ENCODE results near the gene CR1L. TPM values are rescaled to one million over a fixed set of nuclear protein-coding genes. Genes with fewer than 3 reads are reported as not detected.

The CR1L gene
- total RNA-seq, 1 experiment from 2014 or later: 13.7 TPM

DNA sequence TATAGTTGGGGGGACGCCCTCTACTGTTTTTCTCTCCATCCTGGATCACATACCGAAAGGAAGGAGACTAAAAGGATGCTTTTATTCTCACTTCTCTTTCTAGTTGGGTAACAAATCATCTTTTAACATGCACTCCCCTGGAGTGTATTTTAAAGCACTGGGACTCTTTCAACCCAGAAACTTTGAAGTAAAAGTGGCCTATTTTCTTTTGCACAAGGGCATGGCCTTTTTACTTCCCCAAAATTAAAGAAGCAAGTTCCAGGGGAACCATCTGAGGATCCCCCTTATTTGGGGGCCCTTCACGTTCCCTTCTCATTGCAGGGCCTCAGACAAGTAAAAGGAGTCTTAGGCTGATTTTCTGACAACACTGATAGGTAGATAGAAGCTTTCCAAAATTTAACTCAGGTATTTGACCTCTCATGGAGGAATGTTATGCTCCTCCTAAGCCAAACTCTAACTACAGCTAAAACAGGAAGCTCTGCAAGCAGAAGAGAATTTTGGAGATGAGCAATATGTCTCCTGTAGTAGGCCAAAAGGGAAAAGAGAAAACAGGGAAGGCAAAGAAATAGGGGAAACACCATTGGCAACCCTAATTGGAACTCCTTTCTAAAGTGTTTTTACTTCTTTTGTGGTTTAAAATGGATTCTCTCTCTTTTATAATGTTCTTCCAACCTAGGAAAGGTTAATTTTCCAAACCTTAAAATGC is 98.1 kb downstream of the CR1L start:
- ATAC-seq (no peak), DNase-seq (ENCODE audit: low spot score) (no peak)
- POLR2A ChIA-PET: no interaction called here
- CTCF ChIA-PET: no interaction called here
- Mint-ChIP-seq H3K27ac (no peak overlapping the region), H3K36me3 (peaks cover 17% of the 10 kb centered on the region), H3K9me3 (peaks cover 23% of the 10 kb centered on the region), H3K4me1 (peaks cover 35% of the 10 kb centered on the region), H3K4me3 (no peak overlapping the region), H3K27me3 (ENCODE audit: low read depth) (peaks cover 6% of the 10 kb centered on the region)
- TF ChIP-seq, protein P1, sequence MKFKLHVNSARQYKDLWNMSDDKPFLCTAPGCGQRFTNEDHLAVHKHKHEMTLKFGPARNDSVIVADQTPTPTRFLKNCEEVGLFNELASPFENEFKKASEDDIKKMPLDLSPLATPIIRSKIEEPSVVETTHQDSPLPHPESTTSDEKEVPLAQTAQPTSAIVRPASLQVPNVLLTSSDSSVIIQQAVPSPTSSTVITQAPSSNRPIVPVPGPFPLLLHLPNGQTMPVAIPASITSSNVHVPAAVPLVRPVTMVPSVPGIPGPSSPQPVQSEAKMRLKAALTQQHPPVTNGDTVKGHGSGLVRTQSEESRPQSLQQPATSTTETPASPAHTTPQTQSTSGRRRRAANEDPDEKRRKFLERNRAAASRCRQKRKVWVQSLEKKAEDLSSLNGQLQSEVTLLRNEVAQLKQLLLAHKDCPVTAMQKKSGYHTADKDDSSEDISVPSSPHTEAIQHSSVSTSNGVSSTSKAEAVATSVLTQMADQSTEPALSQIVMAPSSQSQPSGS (CRISPR knock-in tag; IDR thresholded peaks at IDR 0.05; ENCODE audit: borderline replicate concordance, low read depth): no peak
- TF ChIP-seq, protein P2, sequence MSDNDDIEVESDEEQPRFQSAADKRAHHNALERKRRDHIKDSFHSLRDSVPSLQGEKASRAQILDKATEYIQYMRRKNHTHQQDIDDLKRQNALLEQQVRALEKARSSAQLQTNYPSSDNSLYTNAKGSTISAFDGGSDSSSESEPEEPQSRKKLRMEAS (CRISPR knock-in tag; IDR thresholded peaks at IDR 0.05): no peak
- TF ChIP-seq, protein P3, sequence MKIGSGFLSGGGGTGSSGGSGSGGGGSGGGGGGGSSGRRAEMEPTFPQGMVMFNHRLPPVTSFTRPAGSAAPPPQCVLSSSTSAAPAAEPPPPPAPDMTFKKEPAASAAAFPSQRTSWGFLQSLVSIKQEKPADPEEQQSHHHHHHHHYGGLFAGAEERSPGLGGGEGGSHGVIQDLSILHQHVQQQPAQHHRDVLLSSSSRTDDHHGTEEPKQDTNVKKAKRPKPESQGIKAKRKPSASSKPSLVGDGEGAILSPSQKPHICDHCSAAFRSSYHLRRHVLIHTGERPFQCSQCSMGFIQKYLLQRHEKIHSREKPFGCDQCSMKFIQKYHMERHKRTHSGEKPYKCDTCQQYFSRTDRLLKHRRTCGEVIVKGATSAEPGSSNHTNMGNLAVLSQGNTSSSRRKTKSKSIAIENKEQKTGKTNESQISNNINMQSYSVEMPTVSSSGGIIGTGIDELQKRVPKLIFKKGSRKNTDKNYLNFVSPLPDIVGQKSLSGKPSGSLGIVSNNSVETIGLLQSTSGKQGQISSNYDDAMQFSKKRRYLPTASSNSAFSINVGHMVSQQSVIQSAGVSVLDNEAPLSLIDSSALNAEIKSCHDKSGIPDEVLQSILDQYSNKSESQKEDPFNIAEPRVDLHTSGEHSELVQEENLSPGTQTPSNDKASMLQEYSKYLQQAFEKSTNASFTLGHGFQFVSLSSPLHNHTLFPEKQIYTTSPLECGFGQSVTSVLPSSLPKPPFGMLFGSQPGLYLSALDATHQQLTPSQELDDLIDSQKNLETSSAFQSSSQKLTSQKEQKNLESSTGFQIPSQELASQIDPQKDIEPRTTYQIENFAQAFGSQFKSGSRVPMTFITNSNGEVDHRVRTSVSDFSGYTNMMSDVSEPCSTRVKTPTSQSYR (CRISPR knock-in tag; IDR thresholded peaks at IDR 0.05): no peak
- TF ChIP-seq, protein P4, sequence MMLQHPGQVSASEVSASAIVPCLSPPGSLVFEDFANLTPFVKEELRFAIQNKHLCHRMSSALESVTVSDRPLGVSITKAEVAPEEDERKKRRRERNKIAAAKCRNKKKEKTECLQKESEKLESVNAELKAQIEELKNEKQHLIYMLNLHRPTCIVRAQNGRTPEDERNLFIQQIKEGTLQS (CRISPR knock-in tag; conservative IDR thresholded peaks at IDR 0.05): no peak
- no peak for TF ChIP-seq CBFB (CRISPR knock-in tag; IDR thresholded peaks at IDR 0.05; ENCODE audit: low read depth)
- TF ChIP-seq NFYB (CRISPR knock-in tag; conservative IDR thresholded peaks at IDR 0.05; ENCODE audit: low read depth): no peak
- TF ChIP-seq, protein P5, sequence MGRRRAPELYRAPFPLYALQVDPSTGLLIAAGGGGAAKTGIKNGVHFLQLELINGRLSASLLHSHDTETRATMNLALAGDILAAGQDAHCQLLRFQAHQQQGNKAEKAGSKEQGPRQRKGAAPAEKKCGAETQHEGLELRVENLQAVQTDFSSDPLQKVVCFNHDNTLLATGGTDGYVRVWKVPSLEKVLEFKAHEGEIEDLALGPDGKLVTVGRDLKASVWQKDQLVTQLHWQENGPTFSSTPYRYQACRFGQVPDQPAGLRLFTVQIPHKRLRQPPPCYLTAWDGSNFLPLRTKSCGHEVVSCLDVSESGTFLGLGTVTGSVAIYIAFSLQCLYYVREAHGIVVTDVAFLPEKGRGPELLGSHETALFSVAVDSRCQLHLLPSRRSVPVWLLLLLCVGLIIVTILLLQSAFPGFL (CRISPR knock-in tag; IDR thresholded peaks at IDR 0.05; ENCODE audit: borderline replicate concordance): no peak
- no peak for TF ChIP-seq PRRX2 (CRISPR knock-in tag; IDR thresholded peaks at IDR 0.05)
- TF ChIP-seq ZNF416 (CRISPR knock-in tag; IDR thresholded peaks at IDR 0.05): no peak
- no peak for TF ChIP-seq KAT7 (CRISPR knock-in tag; IDR thresholded peaks at IDR 0.05; ENCODE audit: borderline replicate concordance)
- TF ChIP-seq GRHL2 (CRISPR knock-in tag; IDR thresholded peaks at IDR 0.05; ENCODE audit: insufficient replicate concordance, severe bottlenecking): no peak
- TF ChIP-seq, protein P6, sequence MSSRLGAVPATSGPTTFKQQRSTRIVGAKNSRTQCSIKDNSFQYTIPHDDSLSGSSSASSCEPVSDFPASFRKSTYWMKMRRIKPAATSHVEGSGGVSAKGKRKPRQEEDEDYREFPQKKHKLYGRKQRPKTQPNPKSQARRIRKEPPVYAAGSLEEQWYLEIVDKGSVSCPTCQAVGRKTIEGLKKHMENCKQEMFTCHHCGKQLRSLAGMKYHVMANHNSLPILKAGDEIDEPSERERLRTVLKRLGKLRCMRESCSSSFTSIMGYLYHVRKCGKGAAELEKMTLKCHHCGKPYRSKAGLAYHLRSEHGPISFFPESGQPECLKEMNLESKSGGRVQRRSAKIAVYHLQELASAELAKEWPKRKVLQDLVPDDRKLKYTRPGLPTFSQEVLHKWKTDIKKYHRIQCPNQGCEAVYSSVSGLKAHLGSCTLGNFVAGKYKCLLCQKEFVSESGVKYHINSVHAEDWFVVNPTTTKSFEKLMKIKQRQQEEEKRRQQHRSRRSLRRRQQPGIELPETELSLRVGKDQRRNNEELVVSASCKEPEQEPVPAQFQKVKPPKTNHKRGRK (CRISPR knock-in tag; IDR thresholded peaks at IDR 0.05; ENCODE audit: borderline replicate concordance): no peak
- no peak for TF ChIP-seq ZNF232 (CRISPR knock-in tag; IDR thresholded peaks at IDR 0.05)

DNA sequence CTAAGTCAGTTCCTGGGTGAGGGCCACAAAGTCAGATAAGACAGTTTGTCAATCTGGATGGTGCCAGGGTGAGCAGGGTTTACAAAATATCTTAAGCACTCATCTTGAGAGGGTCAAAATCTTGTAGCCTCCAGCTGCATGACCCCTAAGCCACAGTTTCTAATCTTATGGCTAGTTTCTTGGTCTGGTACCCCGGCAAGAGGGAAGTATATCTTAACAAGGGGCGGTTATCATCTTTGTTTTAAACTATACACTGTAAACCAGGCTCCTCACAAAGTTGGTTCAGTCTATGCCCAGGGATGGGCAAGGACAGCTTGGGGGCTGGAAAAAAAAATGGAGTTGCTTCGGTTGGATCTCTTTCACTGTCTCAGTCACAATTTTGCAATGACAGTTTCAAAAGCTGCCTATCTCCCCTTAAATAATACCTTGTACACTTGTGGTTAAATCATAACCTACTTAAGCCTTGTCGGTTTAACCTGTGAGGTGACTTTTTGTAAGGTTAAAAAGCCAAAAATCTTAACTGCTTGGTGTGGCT is 99.1 kb downstream of the CR1L start:
- ChIA-PET CTCF (no interaction called here), POLR2A (no interaction called here)
- Mint-ChIP-seq H3K9me3 (peaks cover 26% of the 10 kb centered on the region), H3K4me3 (no peak overlapping the region), H3K4me1 (peaks cover 46% of the 10 kb centered on the region), H3K27ac (no peak overlapping the region), H3K36me3 (peaks cover 17% of the 10 kb centered on the region), H3K27me3 (ENCODE audit: low read depth) (peaks cover 6% of the 10 kb centered on the region)
- ATAC-seq: no peak
- no peak for DNase-seq (ENCODE audit: low spot score)
- TF ChIP-seq CBFB (CRISPR knock-in tag; IDR thresholded peaks at IDR 0.05; ENCODE audit: low read depth): no peak
- TF ChIP-seq ZNF317 (CRISPR knock-in tag; IDR thresholded peaks at IDR 0.05; ENCODE audit: borderline replicate concordance, low read depth): no peak
- TF ChIP-seq ZNF263 (CRISPR knock-in tag; IDR thresholded peaks at IDR 0.05; ENCODE audit: low read depth): no peak
- TF ChIP-seq, protein P7, sequence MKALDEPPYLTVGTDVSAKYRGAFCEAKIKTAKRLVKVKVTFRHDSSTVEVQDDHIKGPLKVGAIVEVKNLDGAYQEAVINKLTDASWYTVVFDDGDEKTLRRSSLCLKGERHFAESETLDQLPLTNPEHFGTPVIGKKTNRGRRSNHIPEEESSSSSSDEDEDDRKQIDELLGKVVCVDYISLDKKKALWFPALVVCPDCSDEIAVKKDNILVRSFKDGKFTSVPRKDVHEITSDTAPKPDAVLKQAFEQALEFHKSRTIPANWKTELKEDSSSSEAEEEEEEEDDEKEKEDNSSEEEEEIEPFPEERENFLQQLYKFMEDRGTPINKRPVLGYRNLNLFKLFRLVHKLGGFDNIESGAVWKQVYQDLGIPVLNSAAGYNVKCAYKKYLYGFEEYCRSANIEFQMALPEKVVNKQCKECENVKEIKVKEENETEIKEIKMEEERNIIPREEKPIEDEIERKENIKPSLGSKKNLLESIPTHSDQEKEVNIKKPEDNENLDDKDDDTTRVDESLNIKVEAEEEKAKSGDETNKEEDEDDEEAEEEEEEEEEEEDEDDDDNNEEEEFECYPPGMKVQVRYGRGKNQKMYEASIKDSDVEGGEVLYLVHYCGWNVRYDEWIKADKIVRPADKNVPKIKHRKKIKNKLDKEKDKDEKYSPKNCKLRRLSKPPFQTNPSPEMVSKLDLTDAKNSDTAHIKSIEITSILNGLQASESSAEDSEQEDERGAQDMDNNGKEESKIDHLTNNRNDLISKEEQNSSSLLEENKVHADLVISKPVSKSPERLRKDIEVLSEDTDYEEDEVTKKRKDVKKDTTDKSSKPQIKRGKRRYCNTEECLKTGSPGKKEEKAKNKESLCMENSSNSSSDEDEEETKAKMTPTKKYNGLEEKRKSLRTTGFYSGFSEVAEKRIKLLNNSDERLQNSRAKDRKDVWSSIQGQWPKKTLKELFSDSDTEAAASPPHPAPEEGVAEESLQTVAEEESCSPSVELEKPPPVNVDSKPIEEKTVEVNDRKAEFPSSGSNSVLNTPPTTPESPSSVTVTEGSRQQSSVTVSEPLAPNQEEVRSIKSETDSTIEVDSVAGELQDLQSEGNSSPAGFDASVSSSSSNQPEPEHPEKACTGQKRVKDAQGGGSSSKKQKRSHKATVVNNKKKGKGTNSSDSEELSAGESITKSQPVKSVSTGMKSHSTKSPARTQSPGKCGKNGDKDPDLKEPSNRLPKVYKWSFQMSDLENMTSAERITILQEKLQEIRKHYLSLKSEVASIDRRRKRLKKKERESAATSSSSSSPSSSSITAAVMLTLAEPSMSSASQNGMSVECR (CRISPR knock-in tag; IDR thresholded peaks at IDR 0.05; ENCODE audit: borderline replicate concordance): no peak
- TF ChIP-seq, protein P8, sequence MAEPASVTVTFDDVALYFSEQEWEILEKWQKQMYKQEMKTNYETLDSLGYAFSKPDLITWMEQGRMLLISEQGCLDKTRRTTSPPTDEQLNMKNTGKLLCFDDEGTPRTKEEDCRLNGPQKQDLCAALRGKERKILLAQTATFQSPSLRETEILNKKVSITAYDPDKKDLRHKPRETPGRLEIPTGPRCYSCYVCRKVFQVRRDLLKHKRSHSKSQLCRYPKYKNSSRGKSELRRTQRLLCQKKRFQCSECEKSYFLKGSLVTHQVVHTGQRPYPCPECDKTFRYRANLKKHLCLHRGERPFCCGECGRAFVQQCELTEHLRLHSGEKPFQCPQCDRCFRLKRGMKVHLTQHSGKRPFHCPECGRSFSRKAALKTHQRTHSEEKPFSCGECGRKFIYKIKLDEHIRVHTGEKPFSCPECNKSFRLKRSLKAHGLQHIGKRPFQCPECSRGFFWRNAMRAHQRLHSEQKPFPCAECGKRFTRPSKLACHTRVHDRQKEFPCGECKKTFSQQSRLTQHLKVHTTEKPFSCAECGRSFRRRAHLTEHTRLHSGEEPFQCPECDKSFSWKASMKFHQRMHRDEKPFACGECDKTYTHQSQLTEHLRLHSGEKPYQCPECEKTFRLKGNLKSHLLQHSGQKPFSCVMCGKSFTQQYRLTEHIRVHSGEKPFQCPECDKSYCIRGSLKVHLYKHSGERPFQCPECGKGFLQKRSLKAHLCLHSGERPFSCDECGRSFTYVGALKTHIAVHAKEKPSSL (CRISPR knock-in tag; conservative IDR thresholded peaks at IDR 0.05): no peak

Data from WTC11 (cell line).